ENCODE results near the gene PARP8.
"Not testable (repeated sequence)": the region's sequence is repeated elsewhere in the genome, so short reads cannot be mapped to it uniquely, and the experiment has no call there.

The PARP8 gene

GRCh38 chr5:50666261-50667022 is at the start of gene PARP8:
TSS of gene PARP8 (plus strand) at chr5:50666637. CDS start at chr5:50667096, 459 bp downstream.
- peak; percentile 55 for DNase-seq (ENCODE audit: low read depth)

- DNase-seq (ENCODE audit: low read depth), result no peak
Measured at GRCh38 chr5:50623666-50624065, 42.8 kb upstream of the PARP8 start.

GRCh38 chr5:50634866-50635265 is 31.6 kb upstream of the PARP8 start:
- DNase-seq (ENCODE audit: low read depth), result not testable (repeated sequence)

GRCh38 chr5:50637576-50637975 is 28.9 kb upstream of the PARP8 start:
- DNase-seq (ENCODE audit: low read depth), result not testable (repeated sequence)

- DNase-seq (ENCODE audit: low read depth), result no peak
Measured at GRCh38 chr5:50646591-50646990, 19.8 kb upstream of the PARP8 start.

GRCh38 chr5:50647726-50648125 is 18.7 kb upstream of the PARP8 start:
- no peak for DNase-seq (ENCODE audit: low read depth)

GRCh38 chr5:50653946-50654345 is 12.5 kb upstream of the PARP8 start:
- DNase-seq (ENCODE audit: low read depth), result no peak

GRCh38 chr5:50655067-50655809 is 11.2 kb upstream of the PARP8 start:
- no peak for DNase-seq (ENCODE audit: low read depth)

GRCh38 chr5:50655810-50656205 is 10.6 kb upstream of the PARP8 start:
- DNase-seq (ENCODE audit: low read depth), result no peak

- no peak for DNase-seq (ENCODE audit: low read depth)
Measured at GRCh38 chr5:50657044-50657443, 9.4 kb upstream of the PARP8 start.

- DNase-seq (ENCODE audit: low read depth), result no peak
Measured at GRCh38 chr5:50658246-50658645, 8.2 kb upstream of the PARP8 start.

GRCh38 chr5:50663636-50664035 is 2.8 kb upstream of the PARP8 start:
- DNase-seq (ENCODE audit: low read depth), result no peak

- DNase-seq (ENCODE audit: low read depth), result no peak
Measured at GRCh38 chr5:50665091-50665490, 1.3 kb upstream of the PARP8 start.

GRCh38 chr5:50665761-50666202 is 655 bp upstream of the PARP8 start:
- DNase-seq (ENCODE audit: low read depth), result not testable (repeated sequence)

GRCh38 chr5:50667023-50667652 is 701 bp downstream of the PARP8 start:
- DNase-seq (ENCODE audit: low read depth), result peak; percentile 51

GRCh38 chr5:50667653-50668595 is 1.5 kb downstream of the PARP8 start:
- DNase-seq (ENCODE audit: low read depth), result peak; percentile 76

GRCh38 chr5:50668636-50669035 is 2.2 kb downstream of the PARP8 start:
- DNase-seq (ENCODE audit: low read depth), result not testable (repeated sequence)

- no peak for DNase-seq (ENCODE audit: low read depth)
Measured at GRCh38 chr5:50672663-50673062, 6.2 kb downstream of the PARP8 start.

GRCh38 chr5:50673444-50673843 is 7.0 kb downstream of the PARP8 start:
- not testable (repeated sequence) for DNase-seq (ENCODE audit: low read depth)

- no peak for DNase-seq (ENCODE audit: low read depth)
Measured at GRCh38 chr5:50675385-50675784, 8.9 kb downstream of the PARP8 start.

GRCh38 chr5:50679554-50679953 is 13.1 kb downstream of the PARP8 start:
- not testable (repeated sequence) for DNase-seq (ENCODE audit: low read depth)

- no peak for DNase-seq (ENCODE audit: low read depth)
Measured at GRCh38 chr5:50684721-50685120, 18.3 kb downstream of the PARP8 start.
